HG03565 (cell line): ENCODE results near the gene WDR64.
A peak's percentile ranks its signal among the peaks of the same experiment; 100 is the strongest.

Source experiments
- ATAC-seq: cut with Tn5 transposase; IDR thresholded peaks from one replicate; pipeline ENCODE4 v1.9.1; 2021; ENCODE audit warnings: mild to moderate bottlenecking, moderate library complexity; ENCODE audit not compliant: unreplicated experiment

The WDR64 gene

DNA sequence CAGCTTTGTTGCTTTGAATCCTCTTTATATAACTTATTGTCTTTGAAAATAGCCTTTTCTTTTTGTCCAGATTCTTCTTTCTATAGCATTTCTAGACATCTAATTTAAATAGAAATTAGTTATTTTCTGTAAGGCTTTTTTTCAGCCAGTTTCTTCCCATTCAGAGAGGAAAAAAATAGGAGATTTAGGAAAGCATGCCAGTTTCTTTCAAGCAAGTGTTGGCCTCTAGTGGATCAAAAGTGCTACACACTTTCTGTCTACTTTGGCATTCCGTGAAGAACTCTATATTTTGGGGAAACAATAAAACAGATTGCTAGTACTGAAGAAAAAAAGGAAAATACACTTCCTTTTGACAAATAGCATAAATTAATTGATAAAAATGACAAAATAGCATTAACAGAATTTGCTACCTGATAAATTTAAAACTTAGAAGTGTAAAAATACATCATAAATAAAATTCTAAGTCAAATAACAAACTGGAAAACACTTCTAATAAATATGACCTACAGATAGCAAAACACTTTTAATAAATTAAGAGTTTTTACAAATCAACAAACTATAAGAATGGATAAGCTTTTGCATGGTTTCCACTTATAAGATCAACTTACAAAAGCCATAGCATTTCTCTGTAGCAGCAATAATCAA lies 182.8 kb downstream of the WDR64 start:
- no peak for ATAC-seq

DNA sequence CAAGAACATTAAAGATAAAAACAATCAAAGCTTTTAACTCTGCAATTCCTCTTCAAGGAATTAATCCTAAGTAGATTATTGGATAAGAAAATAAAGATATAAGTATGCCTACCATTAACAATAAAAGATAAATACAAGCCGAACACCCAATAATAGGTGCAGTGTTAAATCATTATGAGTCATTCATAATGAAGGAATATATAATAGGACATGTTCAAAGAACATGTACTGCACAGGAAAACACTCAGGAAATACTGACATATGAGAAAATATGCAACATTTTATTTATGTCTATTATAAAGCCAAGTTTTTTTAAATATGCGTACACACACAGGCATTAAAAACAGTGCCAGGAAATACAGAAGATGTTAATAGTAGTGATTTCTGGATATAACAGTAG lies 184.9 kb downstream of the WDR64 start:
- no peak for ATAC-seq

DNA sequence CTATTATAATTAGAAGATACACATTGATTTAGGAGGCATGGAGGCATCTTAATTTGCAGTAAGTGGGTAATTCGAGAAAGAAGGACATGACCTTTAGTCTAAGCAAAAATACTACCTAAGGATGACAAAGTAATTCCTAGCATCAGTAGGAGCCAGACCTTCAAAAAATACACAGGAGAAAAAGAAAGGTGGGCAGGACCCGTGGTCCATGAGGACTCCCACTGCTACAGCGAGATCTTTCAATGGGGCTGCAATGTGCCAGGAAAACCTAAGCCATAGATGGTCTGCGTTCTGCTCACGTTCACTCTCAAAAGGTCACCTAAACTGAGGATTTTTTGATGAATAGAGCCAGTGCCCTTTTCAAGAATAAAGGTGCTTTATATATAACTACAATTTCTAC lies 185.3 kb downstream of the WDR64 start:
- ATAC-seq, result no peak

DNA sequence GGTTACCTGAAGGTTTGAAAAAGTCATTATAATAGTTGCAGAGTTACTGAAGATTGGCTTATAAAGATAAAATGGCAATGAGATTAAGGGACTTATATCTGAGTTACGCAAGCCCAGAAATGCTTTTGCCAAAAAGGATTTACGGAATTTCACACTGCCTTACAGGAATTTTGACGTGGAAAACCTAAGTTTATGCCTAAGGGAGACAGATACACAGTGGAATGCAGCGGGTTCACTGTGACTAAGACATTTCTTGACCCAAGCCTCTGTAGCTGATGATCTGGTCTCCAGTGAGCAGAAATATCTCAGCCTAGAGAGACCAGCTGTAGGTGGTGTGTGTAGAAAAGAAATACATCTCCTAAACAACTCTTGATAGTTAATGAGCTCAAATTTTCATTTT lies 185.8 kb downstream of the WDR64 start:
- ATAC-seq, result no peak

DNA sequence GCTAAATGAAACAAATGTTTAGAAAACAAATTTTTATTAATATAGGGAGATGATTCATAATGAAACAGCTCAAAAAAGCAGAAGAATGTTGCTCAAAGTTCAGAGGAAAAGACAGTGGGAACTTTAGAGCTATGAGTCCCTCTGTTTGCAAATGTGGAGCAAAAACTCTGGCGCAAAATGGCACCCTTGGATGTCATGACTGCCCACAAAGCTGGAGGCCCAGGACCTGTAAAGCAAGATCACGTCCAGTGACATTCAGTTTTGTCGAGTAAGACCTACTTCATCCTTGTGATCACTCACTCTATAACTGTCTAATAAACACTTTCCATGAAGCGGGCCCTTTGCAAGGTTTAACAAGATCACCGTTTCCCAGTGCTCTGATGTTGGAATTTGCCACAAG lies 186.8 kb downstream of the WDR64 start:
- ATAC-seq, result no peak

DNA sequence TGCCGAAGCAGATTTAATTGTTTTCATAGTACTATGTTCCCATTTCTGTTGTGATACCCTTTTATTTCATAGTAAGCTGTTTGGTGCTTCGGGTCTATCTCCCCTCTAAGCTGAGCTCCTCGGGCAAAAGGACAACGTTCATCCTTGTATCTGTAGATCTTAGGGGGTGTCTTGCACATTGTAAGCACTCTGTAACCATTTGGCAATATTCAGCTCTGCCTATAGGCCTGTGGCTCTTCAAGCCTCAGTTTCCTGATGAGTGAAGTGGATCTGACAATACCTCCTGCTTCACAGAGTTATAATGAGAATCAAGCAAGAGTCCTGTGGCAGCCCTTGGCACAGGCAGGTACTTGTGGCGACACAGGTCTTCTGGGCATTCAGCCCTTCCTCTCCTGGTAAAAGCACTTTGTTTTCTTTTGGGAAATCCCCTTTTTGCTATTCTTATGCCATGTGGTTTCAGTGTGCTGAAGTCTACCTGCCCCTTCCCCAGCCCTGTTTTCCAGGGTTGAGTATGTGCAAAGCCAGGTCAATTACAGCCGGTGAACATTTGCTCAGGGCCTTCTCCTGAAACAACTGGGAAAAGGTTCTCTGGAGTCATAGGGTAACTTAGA lies 187.4 kb downstream of the WDR64 start:
- peak; percentile 45 for ATAC-seq

DNA sequence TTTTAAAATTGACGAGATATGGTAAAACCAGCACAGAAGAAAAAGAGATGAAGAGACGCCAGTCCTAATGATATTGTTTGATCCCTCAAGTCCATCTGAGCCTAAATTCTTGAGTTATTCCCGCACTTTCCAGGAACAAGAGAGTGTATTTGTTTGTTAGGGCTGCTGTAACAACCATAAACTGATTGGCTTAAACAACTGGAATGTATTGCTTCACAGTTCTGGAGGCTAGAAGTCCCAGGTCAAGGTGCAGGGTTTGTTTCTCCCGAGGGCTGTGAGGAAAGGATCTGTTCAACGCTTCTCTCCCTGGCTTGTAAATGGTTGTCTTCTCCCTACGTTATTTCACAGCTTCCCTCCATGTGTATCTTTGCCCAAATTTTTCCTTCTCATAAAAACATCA lies 188.1 kb downstream of the WDR64 start:
- ATAC-seq, result no peak

DNA sequence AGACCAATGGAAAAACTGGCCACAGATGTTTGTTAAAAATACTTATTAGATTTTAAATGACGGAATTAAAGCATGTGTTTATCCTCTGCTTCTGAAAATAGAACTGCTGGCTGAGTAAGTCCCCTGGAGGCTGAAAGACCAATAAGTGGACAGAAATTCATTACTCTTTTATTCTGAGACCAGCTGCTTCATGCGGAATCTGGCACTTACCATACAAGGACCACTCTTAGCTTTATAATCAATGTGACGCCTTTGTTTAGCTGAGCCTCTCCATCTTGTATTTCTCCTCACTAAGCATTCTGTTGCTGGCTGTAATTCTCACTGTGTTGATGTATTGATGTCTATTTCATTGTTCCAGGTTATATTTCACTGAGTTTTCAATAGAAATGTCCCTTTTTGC lies 189.6 kb downstream of the WDR64 start:
- ATAC-seq, result no peak

DNA sequence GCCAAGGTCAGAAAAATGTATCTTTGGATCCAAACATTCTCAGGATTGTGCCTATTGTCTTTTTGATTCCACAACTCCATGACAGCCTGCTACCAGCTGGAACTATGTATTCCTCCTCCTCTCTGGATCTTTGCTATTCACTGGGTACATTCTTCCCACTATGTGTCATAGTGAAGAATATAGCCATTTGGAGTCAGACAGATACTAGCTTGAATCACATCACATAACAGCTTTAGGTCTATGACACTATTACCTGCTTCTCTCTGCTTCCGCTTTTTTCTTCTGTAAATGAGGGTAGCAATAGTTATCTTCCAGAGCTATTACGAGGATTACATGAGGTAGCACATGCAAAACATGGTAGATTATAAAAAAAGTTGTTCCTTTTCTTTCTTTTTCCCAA lies 190.5 kb downstream of the WDR64 start:
- ATAC-seq, result no peak

DNA sequence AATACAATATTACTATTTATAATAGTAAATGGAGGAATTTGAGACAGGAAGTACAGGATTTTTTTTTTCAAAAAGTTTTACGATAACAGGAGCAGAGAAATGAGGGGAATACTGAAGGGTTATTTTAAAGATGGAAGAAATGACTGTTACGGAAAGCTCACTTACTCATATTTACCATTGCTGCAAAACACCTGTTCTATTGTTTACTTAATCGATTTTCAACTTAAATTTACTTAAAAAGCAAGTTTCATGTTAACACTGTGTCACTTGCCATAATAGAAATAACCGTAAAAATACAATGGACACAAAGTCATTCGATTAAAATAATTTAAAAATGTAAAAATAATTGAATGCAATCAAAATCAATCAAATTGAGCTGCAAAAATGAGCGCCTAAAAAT lies 192.5 kb downstream of the WDR64 start:
- no peak for ATAC-seq

DNA sequence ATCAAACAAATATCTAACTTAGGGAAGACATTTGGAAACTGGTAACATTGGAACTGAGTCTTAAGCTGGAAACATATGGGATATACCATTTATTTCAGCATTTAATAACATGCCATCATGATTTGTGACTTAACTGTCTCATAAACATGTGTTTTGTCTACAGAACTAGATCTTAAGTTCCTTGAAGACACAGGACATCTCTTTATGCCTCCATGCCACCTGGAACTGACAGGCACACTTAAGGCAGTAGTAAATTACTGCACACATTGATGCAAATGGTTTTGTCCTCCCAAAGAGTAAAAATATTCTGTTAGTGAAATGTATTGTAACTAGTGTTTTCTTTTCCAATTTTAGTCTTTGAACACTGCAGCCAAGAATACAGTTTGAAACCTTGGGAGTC lies 194.3 kb downstream of the WDR64 start:
- no peak for ATAC-seq

DNA sequence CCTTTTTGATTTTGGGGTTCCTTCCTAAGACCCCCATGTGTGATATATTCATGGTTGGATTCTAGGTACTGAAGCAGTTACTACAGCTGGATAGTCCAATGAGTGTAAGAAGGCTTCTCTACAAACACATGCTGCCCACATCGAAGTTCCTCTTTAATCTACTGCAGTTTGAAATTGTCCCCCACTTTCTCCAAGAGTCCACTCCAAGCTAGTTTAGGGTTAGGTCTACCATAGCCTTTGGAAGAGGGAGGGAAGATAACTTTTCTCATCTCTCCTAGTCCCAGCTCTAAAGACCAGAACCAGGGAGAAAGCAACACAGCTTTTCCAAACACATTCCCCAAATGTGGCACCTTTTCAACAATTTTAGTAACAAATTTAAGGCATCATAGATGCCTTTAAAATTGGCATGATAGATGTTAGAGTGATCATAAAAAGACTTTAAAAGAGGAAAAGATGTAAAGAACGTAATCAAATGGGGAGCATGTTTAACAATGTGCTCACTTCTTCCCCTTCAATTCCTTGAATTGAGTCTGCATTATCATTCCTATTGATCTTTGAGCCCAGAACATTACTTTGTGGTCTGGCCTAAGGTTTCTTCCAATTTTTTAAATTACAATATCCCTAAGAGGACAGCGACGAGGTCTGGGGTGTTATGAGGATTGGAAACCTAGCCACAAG lies 194.9 kb downstream of the WDR64 start:
- ATAC-seq, result no peak

DNA sequence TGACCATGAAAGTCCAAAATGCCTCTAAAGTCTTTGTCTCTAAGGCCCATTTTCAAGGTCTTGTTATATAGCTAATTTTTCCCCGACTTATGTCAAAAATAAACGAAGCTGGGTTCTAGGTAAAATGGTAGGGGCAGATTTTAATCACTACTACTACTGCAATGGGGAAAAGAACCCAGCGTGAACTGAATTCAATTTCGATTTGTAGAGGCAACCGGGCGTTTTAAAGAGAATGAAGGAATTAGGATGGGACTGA lies 195.4 kb downstream of the WDR64 start:
- no peak for ATAC-seq

DNA sequence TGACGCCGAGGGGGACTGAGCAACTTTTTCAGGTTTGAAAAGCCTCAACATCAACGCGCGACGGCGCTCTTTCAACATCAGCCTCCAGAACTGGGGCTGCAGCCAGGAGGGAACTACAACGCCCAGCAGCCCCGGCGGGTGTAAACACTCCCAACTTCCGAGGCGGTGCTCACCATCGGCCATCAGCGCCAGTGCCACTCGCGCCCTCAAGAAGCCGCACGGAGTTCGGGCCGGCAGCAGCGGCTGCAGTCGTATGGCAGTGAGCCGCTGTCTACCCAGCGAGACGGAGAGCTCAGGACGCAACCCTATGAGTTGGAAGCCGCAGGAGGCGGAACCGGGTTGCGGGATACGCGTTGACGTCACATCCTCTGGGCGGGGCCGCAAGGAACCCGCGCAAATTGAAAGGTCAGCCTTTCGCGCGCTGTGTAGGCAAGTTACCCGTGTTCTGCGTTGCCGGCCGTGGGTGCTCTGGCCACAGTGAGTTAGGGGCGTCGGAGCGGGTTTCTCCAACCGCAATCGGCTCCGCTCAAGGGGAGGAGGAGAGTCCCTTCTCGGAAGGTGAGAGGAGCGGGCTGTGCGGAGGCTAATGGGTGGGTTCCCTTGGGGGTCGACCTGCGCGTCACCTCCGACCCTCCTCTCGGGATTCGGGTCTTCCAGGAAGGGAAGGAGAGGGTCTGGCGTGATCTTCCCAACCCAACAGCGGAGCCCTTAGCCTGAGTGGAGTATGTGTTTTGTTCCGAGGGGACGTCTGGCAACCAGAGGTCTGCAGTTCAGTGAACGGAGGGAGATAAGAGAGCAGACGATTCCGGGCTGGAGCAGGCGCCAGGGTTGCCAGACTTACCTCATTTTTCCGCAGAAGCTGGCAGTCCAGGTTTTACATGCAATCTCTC lies 196.0 kb downstream of the WDR64 start, which contains the start of gene EXO1:
Gene EXO1 (plus strand): TSS at position 409 of the 890 bp plus-strand sequence. CDS start 2,222 bp downstream, outside the sequence.
- peak; percentile 93 for ATAC-seq

DNA sequence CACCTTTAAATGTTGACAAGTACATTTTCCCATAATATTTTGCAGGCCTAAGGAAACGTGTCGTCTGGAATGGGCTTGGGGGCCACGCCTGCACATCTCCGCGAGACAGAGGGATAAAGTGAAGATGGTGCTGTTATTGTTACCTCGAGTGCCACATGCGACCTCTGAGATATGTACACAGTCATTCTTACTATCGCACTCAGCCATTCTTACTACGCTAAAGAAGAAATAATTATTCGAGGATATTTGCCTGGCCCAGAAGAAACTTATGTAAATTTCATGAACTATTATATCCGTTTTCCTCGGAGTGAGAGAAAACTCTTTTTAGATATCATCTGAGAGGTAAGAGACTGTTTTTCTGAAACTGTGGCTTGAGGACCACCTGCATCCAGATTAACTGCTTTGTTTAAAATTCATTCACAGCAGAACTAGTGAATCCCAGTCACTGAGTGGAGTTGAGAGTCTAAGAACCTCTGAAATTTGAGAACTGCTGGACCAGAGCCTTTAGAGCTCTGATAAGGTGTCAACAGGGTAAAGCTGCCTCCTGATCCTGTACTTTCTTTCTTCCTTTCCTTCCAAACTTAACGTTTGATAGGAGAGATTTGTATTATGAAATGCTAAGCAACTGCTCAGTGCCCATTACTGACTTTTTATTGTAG lies 196.7 kb downstream of the WDR64 start:
- ATAC-seq, result no peak

DNA sequence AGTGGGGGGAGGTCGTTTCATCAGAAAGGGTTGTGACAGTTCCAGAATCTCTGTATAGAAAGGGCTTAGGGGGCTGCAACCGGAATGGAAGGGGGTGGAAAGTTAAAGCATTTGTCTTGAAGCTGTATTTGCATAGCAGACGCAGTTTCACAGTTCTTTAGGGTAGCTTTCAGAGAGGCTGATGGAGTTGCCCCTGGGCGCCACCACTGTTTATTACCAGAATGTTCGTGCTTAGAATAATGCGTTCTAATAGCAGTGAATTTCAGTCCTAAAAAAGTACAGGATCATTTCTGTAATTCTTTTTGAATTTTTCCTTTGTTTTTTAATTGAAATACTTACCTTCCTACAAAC lies 197.2 kb downstream of the WDR64 start:
- no peak for ATAC-seq
